H9 (cell line): Measurements from ENCODE around the gene KRT9. TPM values are rescaled to one million over a fixed set of nuclear protein-coding genes. Genes with fewer than 3 reads are reported as not detected.

ENCODE experiments used
- DNase-seq: peaks from one replicate; pipeline ENCODE4 v3.0.0-alpha.2; 2017
- H2AFZ ChIP-seq: one replicate; pipeline ENCODE4 v1.6.1; 2013; ENCODE audit warnings: mild to moderate bottlenecking, low read length, control low read depth, moderate library complexity
- H2AK5ac ChIP-seq: 2 replicates; pipeline ENCODE4 v1.6.1; 2013; ENCODE audit warnings: low read length, control low read depth, mixed read lengths; ENCODE audit not compliant: insufficient read length
- H2BK120ac ChIP-seq: one replicate; pipeline ENCODE4 v1.6.1; 2013; ENCODE audit warnings: low read depth, mild to moderate bottlenecking, low read length, control low read depth, inconsistent platforms; ENCODE audit not compliant: poor library complexity, severe bottlenecking
- H2BK12ac ChIP-seq: 2 replicates; pipeline ENCODE4 v1.6.1; 2013; ENCODE audit warnings: low read length, control low read depth, mixed read lengths, low read depth; ENCODE audit not compliant: insufficient read length
- H2BK15ac ChIP-seq: 2 replicates; pipeline ENCODE4 v1.6.1; 2013; ENCODE audit warnings: low read depth, low read length, control low read depth
- H2BK20ac ChIP-seq: one replicate; pipeline ENCODE4 v1.6.1; 2013; ENCODE audit warnings: low read depth, mild to moderate bottlenecking, low read length, control low read depth, inconsistent platforms; ENCODE audit not compliant: poor library complexity, severe bottlenecking
- H2BK5ac ChIP-seq: 2 replicates; pipeline ENCODE4 v1.6.1; 2013; ENCODE audit warnings: low read length, control low read depth, mixed read lengths; ENCODE audit not compliant: insufficient read length
- H3K14ac ChIP-seq: 2 replicates; pipeline ENCODE4 v1.6.1; 2013; ENCODE audit warnings: low read length, control low read depth; ENCODE audit not compliant: insufficient read depth
- H3K18ac ChIP-seq: 2 replicates; pipeline ENCODE4 v1.6.1; 2013; ENCODE audit warnings: low read depth, mild to moderate bottlenecking, mixed read lengths, low read length, control low read depth; ENCODE audit not compliant: insufficient read length
- H3K23ac ChIP-seq: 2 replicates; pipeline ENCODE4 v1.6.1; 2013; ENCODE audit warnings: low read length, control low read depth, mixed read lengths, low read depth; ENCODE audit not compliant: insufficient read length
- H3K23me2 ChIP-seq: 2 replicates; pipeline ENCODE4 v1.6.1; 2013; ENCODE audit warnings: low read depth, mild to moderate bottlenecking, mixed read lengths, low read length, control low read depth; ENCODE audit not compliant: insufficient read length, poor library complexity, severe bottlenecking
- H3K27ac ChIP-seq: 2 replicates; pipeline ENCODE4 v1.5.1; 2013; ENCODE audit warnings: low read length, control low read depth, mixed read lengths, low read depth; ENCODE audit not compliant: insufficient read length
- H3K27me3 ChIP-seq: 2 replicates; pipeline ENCODE4 v1.6.1; 2013; ENCODE audit warnings: low read length, control low read depth, inconsistent platforms; ENCODE audit not compliant: insufficient read depth
- H3K4ac ChIP-seq: 2 replicates; pipeline ENCODE4 v1.6.1; 2013; ENCODE audit warnings: low read depth, mild to moderate bottlenecking, control low read depth, inconsistent platforms, low read length, moderate library complexity
- H3K4me1 ChIP-seq: 2 replicates; pipeline ENCODE4 v1.6.1; 2013; ENCODE audit warnings: low read length, control low read depth, inconsistent platforms; ENCODE audit not compliant: insufficient read depth
- H3K4me2 ChIP-seq: 2 replicates; pipeline ENCODE4 v1.6.1; 2013; ENCODE audit warnings: low read length, control low read depth, mixed read lengths; ENCODE audit not compliant: insufficient read length, insufficient read depth
- H3K56ac ChIP-seq: 2 replicates; pipeline ENCODE4 v1.6.1; 2013; ENCODE audit warnings: low read depth, mild to moderate bottlenecking, mixed read lengths, low read length, control low read depth; ENCODE audit not compliant: insufficient read length
- H3K79me1 ChIP-seq: 2 replicates; pipeline ENCODE4 v1.6.1; 2013; ENCODE audit warnings: low read depth, mild to moderate bottlenecking, moderate library complexity, low read length, control low read depth, inconsistent platforms; ENCODE audit not compliant: insufficient read depth, poor library complexity, severe bottlenecking
- H3K79me2 ChIP-seq: 2 replicates; pipeline ENCODE4 v1.6.1; 2013; ENCODE audit warnings: low read length, control low read depth, inconsistent platforms; ENCODE audit not compliant: insufficient read depth
- H3K9ac ChIP-seq: 2 replicates; pipeline ENCODE4 v1.6.1; 2013; ENCODE audit warnings: low read length, control low read depth, mixed read lengths; ENCODE audit not compliant: insufficient read length; ENCODE audit errors: extremely low read depth
- H3K9me3 ChIP-seq: one replicate; pipeline ENCODE4 v1.6.1; 2013; ENCODE audit warnings: low read depth, low read length, inconsistent platforms; ENCODE audit not compliant: control insufficient read depth
- H3T11ph ChIP-seq: one replicate; pipeline ENCODE4 v1.6.1; 2013; ENCODE audit warnings: mild to moderate bottlenecking, low read length, control low read depth, inconsistent platforms
- H4K20me1 ChIP-seq: one replicate; pipeline ENCODE4 v1.6.1; 2013; ENCODE audit not compliant: control insufficient read depth, insufficient read length, insufficient read depth
- H4K5ac ChIP-seq: 2 replicates; pipeline ENCODE4 v1.6.1; 2013; ENCODE audit warnings: low read depth, mild to moderate bottlenecking, mixed read lengths, low read length, control low read depth; ENCODE audit not compliant: insufficient read length
- H4K8ac ChIP-seq: replicated peaks from 2 replicates; pipeline ENCODE4 v1.6.1; 2013; ENCODE audit warnings: low read length, control low read depth, mixed read lengths, low read depth; ENCODE audit not compliant: insufficient read length
- H4K91ac ChIP-seq: 2 replicates; pipeline ENCODE4 v1.6.1; 2013; ENCODE audit warnings: low read depth, mild to moderate bottlenecking, moderate library complexity, mixed read lengths, low read length, control low read depth; ENCODE audit not compliant: insufficient read length
- H3K27ac Mint-ChIP-seq, 3 experiments: 2 replicates in 2 of 3; 3 replicates in 1 of 3; pipeline ENCODE4 v1.8.0; 2020 to 2021; ENCODE audit warnings: mixed read lengths in 3 of 3, mild to moderate bottlenecking in 1 of 3, moderate library complexity in 1 of 3
- H3K27me3 Mint-ChIP-seq: 2 replicates; pipeline ENCODE4 v1.8.0; 2021; ENCODE audit warnings: low read depth, mild to moderate bottlenecking, moderate library complexity, mixed read lengths
- H3K36me3 Mint-ChIP-seq, 3 experiments: 2 replicates in 2 of 3; 3 replicates in 1 of 3; pipeline ENCODE4 v1.8.0; 2020 to 2021; ENCODE audit warnings: low read depth in 3 of 3, mixed read lengths in 3 of 3; ENCODE audit not compliant: insufficient read depth in 1 of 3
- H3K4me1 Mint-ChIP-seq, 2 experiments: 2 replicates each; pipeline ENCODE4 v1.8.0; 2020; ENCODE audit warnings: mixed read lengths in 2 of 2
- H3K4me3 Mint-ChIP-seq, 2 experiments: 2 replicates in 1 of 2; 3 replicates in 1 of 2; pipeline ENCODE4 v1.8.0; 2020 to 2021; ENCODE audit warnings: mild to moderate bottlenecking in 2 of 2, mixed read lengths in 2 of 2, moderate library complexity in 1 of 2
- H3K9me3 Mint-ChIP-seq, 2 experiments: 2 replicates in 1 of 2; 3 replicates in 1 of 2; pipeline ENCODE4 v1.8.0; 2020; ENCODE audit warnings: mild to moderate bottlenecking in 2 of 2, mixed read lengths in 2 of 2, moderate library complexity in 1 of 2
- CTCF ChIP-seq: fragments of 200-600 bp; sonication (generic); conservative IDR thresholded peaks from 3 replicates; pipeline ENCODE4 v1.8.0; 2021; ENCODE audit warnings: antibody characterized with exemption, mild to moderate bottlenecking
- WGBS: extraction: QIAGEN DNeasy Blood & Tissue Kit; methylation state at CpG from one replicate; pipeline ENCODE4 v1.1.7; 2013; ENCODE audit warnings: missing lambda C conversion rate, low lambda C conversion rate, mixed read lengths; ENCODE audit not compliant: insufficient read length; ENCODE audit errors: extremely low coverage; 5-methylcytosine and 5-hydroxymethylcytosine counted together
- total RNA-seq: library from RNA; stranded (reverse); gene quantifications from 2 replicates; pipeline ENCODE4 v1.2.1, GENCODE V29; 2021

The KRT9 gene
- total RNA-seq, 1 experiment from 2014 or later, result not detected

DNA sequence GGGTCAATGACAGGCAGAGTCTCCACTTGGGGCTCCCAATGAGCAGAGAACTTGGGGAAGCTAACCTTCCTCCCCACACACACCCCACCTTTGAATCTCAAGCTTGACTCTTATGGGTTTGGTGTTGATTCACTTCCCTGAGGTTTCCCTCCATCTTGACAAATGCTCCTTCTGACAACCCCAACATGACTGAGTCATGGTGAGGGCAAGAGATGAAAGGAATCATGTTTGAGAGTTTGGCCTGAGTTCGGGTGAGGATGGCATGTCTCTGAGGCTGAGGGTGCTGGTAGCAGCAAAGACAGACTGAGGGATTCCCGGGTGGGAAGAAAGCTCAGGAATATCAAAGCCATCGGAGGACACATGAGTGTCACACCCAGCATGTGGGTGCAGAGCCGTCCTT lies 18.7 kb downstream of the KRT9 start:
- H3K56ac ChIP-seq, result no peak overlapping the region
- no peak overlapping the region for H2BK120ac ChIP-seq
- no peak overlapping the region for H3K18ac ChIP-seq
- no peak overlapping the region for H3K4me2 ChIP-seq
- H3K4me1 Mint-ChIP-seq, result peaks cover 15 to 23% of the 10 kb centered on the region in 2 experiments
- H3K27ac Mint-ChIP-seq, result no peak overlapping the region; a peak in 1 of 7 replicates
- H3K4me3 Mint-ChIP-seq, result no peak overlapping the region
- H3K27me3 Mint-ChIP-seq, result peaks cover 14% of the 10 kb centered on the region
- no peaks in the 10 kb centered on the region for H3K9me3 ChIP-seq
- no peaks in the 10 kb centered on the region for H3K4me1 ChIP-seq
- no peak overlapping the region for H2BK12ac ChIP-seq
- no peak overlapping the region for H4K8ac ChIP-seq
- H3K9ac ChIP-seq, result no peak overlapping the region
- no peak overlapping the region for H3K23ac ChIP-seq
- no peaks in the 10 kb centered on the region for H3K27me3 ChIP-seq
- no peaks in the 10 kb centered on the region for H3K79me1 ChIP-seq
- no peak for TF ChIP-seq CTCF
- H3T11ph ChIP-seq, result no peak overlapping the region
- H2BK15ac ChIP-seq, result no peak overlapping the region
- H3K79me2 ChIP-seq, result no peaks in the 10 kb centered on the region
- H3K36me3 Mint-ChIP-seq, result no peaks in the 10 kb centered on the region
- no peak overlapping the region for H2BK5ac ChIP-seq
- no peak overlapping the region for H3K4ac ChIP-seq
- H3K9me3 Mint-ChIP-seq, result no peaks in the 10 kb centered on the region
- H3K14ac ChIP-seq, result no peak overlapping the region
- H3K27ac ChIP-seq, result no peak overlapping the region
- WGBS, result no CpG with 5 or more reads among the region's 4 CpGs
- no peak overlapping the region for H2BK20ac ChIP-seq
- no peak overlapping the region for H2AK5ac ChIP-seq
- no peak overlapping the region for H4K5ac ChIP-seq
- H3K23me2 ChIP-seq, result no peaks in the 10 kb centered on the region
- H2AFZ ChIP-seq, result no peak overlapping the region
- no peak for DNase-seq
- H4K91ac ChIP-seq, result no peak overlapping the region
- no peaks in the 10 kb centered on the region for H4K20me1 ChIP-seq
